ENCODE measurements around the gene SLC9C1. TPM values are rescaled to one million over a fixed set of nuclear protein-coding genes. Genes with fewer than 3 reads are reported as not detected.
A peak's percentile ranks its signal among the peaks of the same experiment; 100 is the strongest.

The SLC9C1 gene
- total RNA-seq, 1 experiment from 2014 or later = not detected

DNA sequence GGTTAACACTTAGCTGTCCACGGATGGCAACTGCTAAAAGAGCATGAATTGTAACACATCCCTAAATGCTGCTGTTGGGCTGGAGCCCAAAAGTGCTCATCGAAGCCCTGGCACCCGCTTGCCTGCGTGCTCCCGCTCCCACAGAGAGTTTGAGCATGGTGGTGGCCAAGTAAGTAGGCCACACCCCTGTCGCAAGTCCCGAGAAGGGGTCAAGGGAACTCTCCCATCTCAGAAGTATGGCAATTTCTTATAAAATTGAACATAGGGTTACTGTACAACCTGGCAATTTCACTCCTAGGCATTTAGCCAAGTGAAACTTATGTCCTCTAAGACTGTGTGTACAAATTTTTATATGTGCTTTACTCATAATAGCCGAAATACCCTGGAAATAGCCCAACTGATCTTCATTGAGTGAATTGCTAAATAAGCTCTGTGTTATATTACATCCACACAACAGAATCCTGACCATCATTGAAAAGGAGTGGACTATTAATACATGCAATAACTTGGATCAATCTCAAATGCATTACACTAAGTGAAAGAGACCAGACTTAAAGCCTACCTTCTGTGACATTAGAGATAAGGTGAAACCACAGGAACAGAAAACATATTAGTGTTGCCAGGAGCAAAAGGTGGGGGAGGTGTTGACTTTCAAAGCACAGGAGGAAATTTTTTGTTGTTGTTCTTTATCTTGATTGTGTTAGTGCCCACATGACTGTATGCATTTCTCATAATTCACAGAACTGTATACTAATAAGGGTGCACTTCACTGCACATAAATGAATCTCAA lies 159.5 kb downstream of the SLC9C1 start:
- H3K9ac ChIP-seq (ENCODE audit: low read length) = no peak overlapping the region
- no peaks in the 10 kb centered on the region for H3K36me3 ChIP-seq (ENCODE audit: low read depth, low read length)
- BruUV-seq (replicated peaks) = no TSS peak
- H3K79me2 ChIP-seq (ENCODE audit: low read length) = no peaks in the 10 kb centered on the region
- no peak overlapping the region for H3K4me2 ChIP-seq (ENCODE audit: low read length)
- intact Hi-C loops (cut with micrococcal nuclease) = loop anchor here (5.0 kb wide), 1 partner anchor 398 kb away; no protein-coding TSS in a partner anchor
- H3K4me3 ChIP-seq (ENCODE audit: low read length) = no peak overlapping the region
- H3F3A ChIP-seq (ENCODE audit: low read length, unreplicated experiment) = no peaks in the 10 kb centered on the region
- TF ChIP-seq, protein P1, sequence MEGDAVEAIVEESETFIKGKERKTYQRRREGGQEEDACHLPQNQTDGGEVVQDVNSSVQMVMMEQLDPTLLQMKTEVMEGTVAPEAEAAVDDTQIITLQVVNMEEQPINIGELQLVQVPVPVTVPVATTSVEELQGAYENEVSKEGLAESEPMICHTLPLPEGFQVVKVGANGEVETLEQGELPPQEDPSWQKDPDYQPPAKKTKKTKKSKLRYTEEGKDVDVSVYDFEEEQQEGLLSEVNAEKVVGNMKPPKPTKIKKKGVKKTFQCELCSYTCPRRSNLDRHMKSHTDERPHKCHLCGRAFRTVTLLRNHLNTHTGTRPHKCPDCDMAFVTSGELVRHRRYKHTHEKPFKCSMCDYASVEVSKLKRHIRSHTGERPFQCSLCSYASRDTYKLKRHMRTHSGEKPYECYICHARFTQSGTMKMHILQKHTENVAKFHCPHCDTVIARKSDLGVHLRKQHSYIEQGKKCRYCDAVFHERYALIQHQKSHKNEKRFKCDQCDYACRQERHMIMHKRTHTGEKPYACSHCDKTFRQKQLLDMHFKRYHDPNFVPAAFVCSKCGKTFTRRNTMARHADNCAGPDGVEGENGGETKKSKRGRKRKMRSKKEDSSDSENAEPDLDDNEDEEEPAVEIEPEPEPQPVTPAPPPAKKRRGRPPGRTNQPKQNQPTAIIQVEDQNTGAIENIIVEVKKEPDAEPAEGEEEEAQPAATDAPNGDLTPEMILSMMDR (conservative IDR thresholded peaks at IDR 0.05; ENCODE audit: low read depth, low read length) = no peak
- TF ChIP-seq EZH2 (IDR thresholded peaks at IDR 0.05; ENCODE audit: low read length, unreplicated experiment) (no peak), EZH2phosphoT487 (IDR thresholded peaks at IDR 0.05; ENCODE audit: borderline replicate concordance, low read length) (no peak)
- H3K9me2 ChIP-seq (replicated peaks; ENCODE audit: low read length) = no peaks in the 10 kb centered on the region
- peak; percentile 40 for DNase-seq
- no peak overlapping the region for H3K27ac ChIP-seq (ENCODE audit: low read length)
- peaks cover 11% of the 10 kb centered on the region for H3K4me1 ChIP-seq (ENCODE audit: insufficient read depth, low read length)
- H2AFZ ChIP-seq (ENCODE audit: low read length) = no peak overlapping the region
- H3K9me3 ChIP-seq (ENCODE audit: low read length) = no peaks in the 10 kb centered on the region
- ATAC-seq = peak; percentile 61
- H4K20me1 ChIP-seq (ENCODE audit: low read length) = no peaks in the 10 kb centered on the region
- POLR2A ChIA-PET (ENCODE audit: unreplicated experiment) = no interaction called here
- CTCF ChIA-PET = no interaction called here
- H3K27me3 ChIP-seq (ENCODE audit: low read length) = no peaks in the 10 kb centered on the region

DNA sequence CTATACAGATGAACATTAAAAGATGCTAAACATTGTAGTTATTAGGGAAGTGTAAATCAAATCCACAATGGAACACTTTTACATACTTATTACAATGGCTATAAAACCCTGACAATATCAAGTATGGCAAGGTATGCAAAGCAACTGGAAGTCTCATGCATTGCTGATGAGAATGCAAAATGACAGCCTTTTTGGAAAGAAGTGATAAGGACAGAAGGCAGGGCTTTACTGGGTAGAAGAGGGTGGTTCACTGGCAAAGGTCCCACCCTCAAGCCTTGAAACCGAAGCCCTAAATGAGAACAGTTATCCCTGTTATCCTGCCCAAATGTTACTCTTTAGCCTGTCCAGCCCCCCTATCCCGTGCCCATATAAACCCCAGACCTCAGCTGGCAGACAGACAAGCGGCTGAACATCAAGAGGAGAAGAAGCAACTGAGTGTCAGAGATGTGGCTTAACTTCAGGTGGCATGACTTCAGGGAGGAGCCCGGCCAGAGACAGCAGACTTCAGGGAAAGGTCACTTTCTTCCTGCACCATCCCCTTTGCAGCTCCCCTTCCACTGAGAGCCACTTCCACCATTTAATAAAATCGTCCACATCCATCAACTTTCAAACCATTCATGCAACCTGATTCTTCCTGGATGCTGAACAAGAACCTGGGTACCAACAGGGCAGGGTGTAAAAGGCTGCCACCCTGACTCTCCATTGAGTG lies 160.2 kb downstream of the SLC9C1 start:
- POLR2A ChIA-PET (ENCODE audit: unreplicated experiment) = no interaction called here
- Histone ChIP-seq H3K4me1 (ENCODE audit: insufficient read depth, low read length) (peaks cover 11% of the 10 kb centered on the region), H4K20me1 (ENCODE audit: low read length) (no peaks in the 10 kb centered on the region), H3K9me3 (ENCODE audit: low read length) (no peaks in the 10 kb centered on the region), H3K9ac (ENCODE audit: low read length) (no peak overlapping the region), H3K79me2 (ENCODE audit: low read length) (no peaks in the 10 kb centered on the region), H3K36me3 (ENCODE audit: low read depth, low read length) (no peaks in the 10 kb centered on the region), H2AFZ (ENCODE audit: low read length) (no peak overlapping the region), H3K27ac (ENCODE audit: low read length) (no peak overlapping the region), H3K9me2 (replicated peaks; ENCODE audit: low read length) (no peaks in the 10 kb centered on the region), H3K4me2 (ENCODE audit: low read length) (no peak overlapping the region), H3F3A (ENCODE audit: low read length, unreplicated experiment) (no peaks in the 10 kb centered on the region), H3K4me3 (ENCODE audit: low read length) (no peak overlapping the region), H3K27me3 (ENCODE audit: low read length) (no peaks in the 10 kb centered on the region)
- DNase-seq = no peak
- CTCF ChIA-PET = no interaction called here
- no peak for ATAC-seq
- TF ChIP-seq EZH2phosphoT487 (IDR thresholded peaks at IDR 0.05; ENCODE audit: borderline replicate concordance, low read length) (no peak), EZH2 (IDR thresholded peaks at IDR 0.05; ENCODE audit: low read length, unreplicated experiment) (no peak)
- TF ChIP-seq, protein P1 (conservative IDR thresholded peaks at IDR 0.05; ENCODE audit: low read depth, low read length) = no peak
- intact Hi-C loops (cut with micrococcal nuclease) = no loop called here
- no TSS peak for BruUV-seq (replicated peaks)
